Activated CD4-positive, alpha-beta T cell treated with anti-CD3 and anti-CD28 coated beads, Interleukin-2, amount 50 U/mL, for 1 hour (primary cell): Measurements from ENCODE around the gene CERK.
"Not testable (repeated sequence)": the region's sequence is repeated elsewhere in the genome, so short reads cannot be mapped to it uniquely, and the experiment has no call there.

Experiments
- DNase-seq: peaks from one replicate; pipeline ENCODE4 v3.0.0-alpha.2; 2020

The CERK gene, protein sequence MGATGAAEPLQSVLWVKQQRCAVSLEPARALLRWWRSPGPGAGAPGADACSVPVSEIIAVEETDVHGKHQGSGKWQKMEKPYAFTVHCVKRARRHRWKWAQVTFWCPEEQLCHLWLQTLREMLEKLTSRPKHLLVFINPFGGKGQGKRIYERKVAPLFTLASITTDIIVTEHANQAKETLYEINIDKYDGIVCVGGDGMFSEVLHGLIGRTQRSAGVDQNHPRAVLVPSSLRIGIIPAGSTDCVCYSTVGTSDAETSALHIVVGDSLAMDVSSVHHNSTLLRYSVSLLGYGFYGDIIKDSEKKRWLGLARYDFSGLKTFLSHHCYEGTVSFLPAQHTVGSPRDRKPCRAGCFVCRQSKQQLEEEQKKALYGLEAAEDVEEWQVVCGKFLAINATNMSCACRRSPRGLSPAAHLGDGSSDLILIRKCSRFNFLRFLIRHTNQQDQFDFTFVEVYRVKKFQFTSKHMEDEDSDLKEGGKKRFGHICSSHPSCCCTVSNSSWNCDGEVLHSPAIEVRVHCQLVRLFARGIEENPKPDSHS

DNA sequence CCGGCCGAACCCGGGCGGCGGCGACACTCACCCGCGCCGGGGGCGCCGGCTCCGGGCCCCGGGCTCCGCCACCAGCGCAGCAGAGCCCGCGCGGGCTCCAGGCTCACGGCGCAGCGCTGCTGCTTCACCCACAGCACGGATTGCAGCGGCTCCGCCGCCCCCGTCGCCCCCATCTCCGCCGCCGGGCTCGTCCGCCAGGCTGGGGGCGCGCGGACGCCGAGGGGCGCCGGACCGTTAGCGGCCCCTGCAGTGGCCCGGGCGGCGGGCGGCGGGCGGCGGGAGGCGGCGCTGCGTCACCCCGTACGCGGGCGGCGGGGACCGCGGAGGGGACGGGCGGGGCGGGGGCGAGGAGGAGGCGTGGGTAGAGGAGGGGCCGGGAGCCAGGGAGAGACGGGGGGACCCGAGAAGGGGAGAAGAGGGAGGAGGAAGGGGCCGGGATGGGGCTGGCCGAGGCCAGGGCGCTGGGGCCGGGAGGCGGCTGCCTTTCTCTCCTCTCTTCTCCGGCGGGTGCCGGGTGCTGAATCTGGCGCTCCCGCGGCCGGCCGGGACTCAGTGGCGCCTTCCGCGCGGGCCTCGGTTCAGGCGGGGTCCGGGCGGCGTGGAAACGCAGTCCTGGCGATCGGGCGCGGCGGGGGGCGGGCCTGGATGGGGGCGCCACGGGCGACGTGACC lies at the start of gene CERK:
Gene CERK, minus strand, starts transcription at position 277 of the 671 bp plus-strand sequence. Its CDS starts 104 bp downstream, at position 173.
- DNase-seq: peak; percentile 75

DNA sequence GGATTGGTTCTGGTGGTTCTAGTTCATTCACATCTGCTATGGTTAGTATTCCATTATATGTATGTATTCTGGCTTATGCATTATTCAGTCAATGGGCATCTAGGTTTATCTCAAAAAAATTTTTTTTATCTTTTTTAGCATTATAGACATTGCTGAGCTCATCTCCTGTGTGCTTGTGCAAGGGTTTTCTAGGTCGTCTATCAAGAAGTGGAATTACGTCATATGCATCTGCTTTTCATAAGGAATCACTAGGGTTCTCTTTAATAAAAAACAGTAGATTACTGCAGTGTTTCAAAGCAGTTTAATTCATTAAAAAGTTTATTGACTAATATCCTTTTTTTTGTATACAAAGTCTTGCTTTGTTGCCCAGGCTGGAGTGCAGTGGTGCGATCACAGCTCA lies 45.7 kb upstream of the CERK start:
- no peak for DNase-seq

DNA sequence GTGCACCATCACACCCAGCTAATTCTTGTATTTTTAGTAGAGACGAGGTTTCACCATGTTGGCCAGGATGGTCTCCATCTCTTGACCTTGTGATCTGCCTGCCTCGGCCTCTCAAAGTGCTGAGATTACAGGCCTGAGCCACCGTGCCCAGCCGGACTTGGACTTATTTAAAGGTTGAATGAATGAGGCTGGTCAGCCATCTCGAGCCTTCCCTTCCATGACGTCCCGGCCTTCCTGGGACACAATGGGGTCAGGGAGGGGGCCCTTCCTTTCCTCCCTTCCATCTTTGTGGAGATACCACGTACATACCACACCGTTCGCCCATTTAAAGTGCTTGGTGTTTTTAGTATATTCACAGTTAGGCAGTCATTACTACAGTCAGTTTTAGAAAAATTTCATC lies 44.1 kb upstream of the CERK start:
- DNase-seq: not testable (repeated sequence)

- no peak for DNase-seq
Measured at GRCh38 chr22:46781291-46781690, 43.2 kb upstream of the CERK start.

DNA sequence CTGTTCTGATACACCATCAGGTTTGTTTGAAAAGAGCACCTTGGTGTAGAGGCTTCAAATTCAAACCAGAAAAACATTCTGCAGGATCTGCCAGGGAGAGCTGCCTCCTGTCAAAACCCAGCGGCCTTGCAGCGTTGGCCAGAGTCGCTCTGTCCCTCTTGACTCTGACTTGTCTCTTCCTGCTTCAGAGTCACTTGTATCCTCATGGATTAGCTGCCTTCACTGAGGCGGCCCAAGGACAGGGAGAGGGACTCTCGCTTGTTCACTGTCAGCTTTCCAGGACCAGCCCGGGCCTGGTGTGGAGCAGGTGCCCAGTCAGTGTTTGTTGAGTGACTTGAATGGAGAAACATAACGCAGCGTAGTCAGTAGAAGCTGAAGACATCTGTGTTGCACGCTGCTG lies 42.4 kb upstream of the CERK start:
- no peak for DNase-seq

- DNase-seq: no peak
Measured at GRCh38 chr22:46779651-46780050, 41.6 kb upstream of the CERK start.

- no peak for DNase-seq
Measured at GRCh38 chr22:46779023-46779422, 41.0 kb upstream of the CERK start.

- peak; percentile 56 for DNase-seq
Measured at GRCh38 chr22:46777609-46777970, 39.5 kb upstream of the CERK start.

GRCh38 chr22:46776876-46777608 lies 39.0 kb upstream of the CERK start:
- no peak for DNase-seq

GRCh38 chr22:46775850-46776826 lies 38.1 kb upstream of the CERK start:
- no peak for DNase-seq

DNA sequence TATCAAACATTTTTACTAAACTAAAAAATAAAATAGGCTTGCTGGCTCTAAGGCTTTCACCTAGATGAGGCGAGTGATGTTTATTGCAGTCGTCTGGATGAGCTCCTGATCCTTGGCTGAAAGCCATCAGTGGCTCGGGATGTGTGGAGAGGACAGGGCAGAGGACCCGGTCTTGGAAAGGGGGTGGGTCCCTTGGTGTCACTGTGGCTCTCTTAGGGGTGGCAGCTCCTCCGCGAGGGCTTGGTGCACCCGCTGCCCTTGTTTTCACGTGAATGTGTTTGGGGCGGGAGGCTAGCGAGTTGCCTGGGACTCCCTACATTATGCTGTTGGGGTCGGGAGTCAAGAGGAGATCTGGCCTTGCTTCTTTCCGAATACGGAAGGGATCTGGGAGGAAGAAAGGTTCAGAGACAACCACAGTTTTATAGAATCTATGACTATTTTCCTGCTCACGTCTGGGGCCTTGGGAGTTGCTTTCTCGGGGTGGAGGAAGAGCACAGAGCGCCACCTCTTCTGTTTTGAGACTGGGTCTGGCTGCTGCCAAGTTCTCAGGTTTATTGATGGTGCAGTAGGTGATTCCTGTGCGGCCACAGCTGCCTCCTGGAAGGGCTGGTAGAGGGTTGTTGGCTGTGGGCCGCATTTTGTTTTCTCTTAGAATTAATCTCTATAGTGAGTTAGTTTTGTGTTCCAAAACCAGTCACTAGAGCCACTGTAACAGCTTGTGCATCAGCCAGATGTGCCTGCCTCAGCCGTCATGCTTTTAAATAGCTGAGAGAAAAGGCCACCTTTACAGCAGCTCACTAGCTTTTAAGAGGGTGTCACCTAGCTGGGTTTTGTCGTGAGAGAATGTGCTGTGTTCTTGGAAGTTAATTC lies 37.2 kb upstream of the CERK start:
- no peak for DNase-seq

- no peak for DNase-seq
Measured at GRCh38 chr22:46774253-46774979, 36.4 kb upstream of the CERK start.

- no peak for DNase-seq
Measured at GRCh38 chr22:46773076-46773475, 35.0 kb upstream of the CERK start.

GRCh38 chr22:46770726-46771125 lies 32.7 kb upstream of the CERK start:
- no peak for DNase-seq

DNA sequence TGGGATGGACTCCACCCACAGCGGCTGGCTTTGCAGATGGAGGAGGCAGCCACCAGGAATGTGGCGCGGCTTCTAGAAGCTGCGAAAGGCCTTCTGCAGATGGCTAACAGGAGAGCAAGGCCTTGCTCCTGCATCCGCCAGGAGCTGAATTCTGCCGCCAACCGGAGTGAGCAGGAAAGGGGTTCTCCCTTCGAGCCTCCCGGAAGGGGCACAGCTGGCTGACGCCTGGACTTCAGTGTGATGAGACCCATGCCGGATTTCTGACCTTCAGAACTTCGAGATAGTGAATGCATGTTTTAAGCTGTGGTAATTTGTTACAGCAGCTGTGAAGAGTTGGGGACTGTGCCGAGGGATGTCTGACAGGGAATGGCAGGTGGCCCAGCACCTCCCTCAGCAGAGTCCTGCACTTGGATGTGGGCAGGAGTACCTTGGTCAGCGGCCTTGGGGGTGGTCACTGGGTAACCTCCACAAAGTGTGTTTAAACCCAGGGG lies 32.1 kb upstream of the CERK start:
- DNase-seq: no peak

GRCh38 chr22:46769706-46770105 lies 31.7 kb upstream of the CERK start:
- DNase-seq: no peak

DNA sequence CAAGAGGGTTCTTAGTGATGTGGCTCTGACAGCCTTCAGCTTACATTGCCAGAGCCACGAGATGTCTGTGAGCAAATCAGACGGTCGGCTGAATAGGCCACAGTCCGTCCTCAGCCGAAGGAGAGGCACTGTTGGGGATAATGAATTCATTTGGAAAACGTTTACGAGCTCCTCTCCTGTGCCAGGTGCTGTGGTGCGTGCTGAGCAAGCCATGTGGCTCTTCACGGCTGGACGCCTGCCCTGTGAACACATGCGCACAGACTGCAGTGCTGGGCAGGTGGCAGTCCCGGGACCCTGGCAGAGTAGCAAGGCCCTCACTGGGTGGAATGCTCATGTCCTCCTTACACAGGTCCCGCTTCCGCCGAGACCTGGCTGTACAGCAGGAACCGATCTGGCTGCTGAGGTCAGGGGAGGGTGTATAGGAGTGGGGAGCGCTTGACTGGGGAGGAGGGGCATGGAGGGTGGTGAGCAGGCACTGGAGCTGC lies 31.2 kb upstream of the CERK start:
- no peak for DNase-seq

- no peak for DNase-seq
Measured at GRCh38 chr22:46767249-46767985, 29.4 kb upstream of the CERK start.

GRCh38 chr22:46766611-46767010 lies 28.6 kb upstream of the CERK start:
- no peak for DNase-seq
